Activated T-helper 2 cell treated with anti-CD3 and anti-CD28 coated beads, Interferon-gamma antibody, Interleukin-2, Interleukin-4, amounts not matched to agents 10 μg/mL and 5 μg/mL and 100 μg/mL, durations not matched to agents 14 hours and 24 hours and 36 hours (primary cell): ENCODE results near the gene ZBTB7C. TPM values are rescaled to one million over a fixed set of nuclear protein-coding genes. Genes with fewer than 3 reads are reported as not detected.

Source experiments
- total RNA-seq: library from RNA; stranded (reverse); gene quantifications from 2 replicates; pipeline ENCODE4 v1.2.3, GENCODE V29; 2022

The ZBTB7C gene
- total RNA-seq, 1 donor from 2014 or later: 0.21 TPM

Other genes with a start within 250 kb of the ZBTB7C start
- 7.0 and 7.5 TPM in 2 replicates for gene CTIF, start 129.6 kb upstream of the ZBTB7C start, total RNA-seq